D721Med (cell line): ENCODE results near the gene ANTXRL.
"Not testable (repeated sequence)": the region's sequence is repeated elsewhere in the genome, so short reads cannot be mapped to it uniquely, and the experiment has no call there.

Experiments used
- DNase-seq: peaks from one replicate; pipeline ENCODE4 v3.0.0; 2011; ENCODE audit warnings: low spot score; ENCODE audit not compliant: insufficient read length
- FAIRE-seq: peaks from 2 replicates; lab custom pipeline; 2011; peaks lifted over from hg19 to GRCh38; lab: Jason Lieb, UNC
- TF ChIP-seq, protein P1 (sequence below): IDR thresholded peaks from 2 replicates; pipeline ENCODE4 v1.5.1; 2012; ENCODE audit warnings: mild to moderate bottlenecking, control low read depth; ENCODE audit not compliant: insufficient read depth; ENCODE audit errors: missing control alignments

The ANTXRL gene

GRCh38 chr10:46301721-46302479, 15.1 kb downstream of the ANTXRL start:
- DNase-seq: no peak
- TF ChIP-seq, protein P1, sequence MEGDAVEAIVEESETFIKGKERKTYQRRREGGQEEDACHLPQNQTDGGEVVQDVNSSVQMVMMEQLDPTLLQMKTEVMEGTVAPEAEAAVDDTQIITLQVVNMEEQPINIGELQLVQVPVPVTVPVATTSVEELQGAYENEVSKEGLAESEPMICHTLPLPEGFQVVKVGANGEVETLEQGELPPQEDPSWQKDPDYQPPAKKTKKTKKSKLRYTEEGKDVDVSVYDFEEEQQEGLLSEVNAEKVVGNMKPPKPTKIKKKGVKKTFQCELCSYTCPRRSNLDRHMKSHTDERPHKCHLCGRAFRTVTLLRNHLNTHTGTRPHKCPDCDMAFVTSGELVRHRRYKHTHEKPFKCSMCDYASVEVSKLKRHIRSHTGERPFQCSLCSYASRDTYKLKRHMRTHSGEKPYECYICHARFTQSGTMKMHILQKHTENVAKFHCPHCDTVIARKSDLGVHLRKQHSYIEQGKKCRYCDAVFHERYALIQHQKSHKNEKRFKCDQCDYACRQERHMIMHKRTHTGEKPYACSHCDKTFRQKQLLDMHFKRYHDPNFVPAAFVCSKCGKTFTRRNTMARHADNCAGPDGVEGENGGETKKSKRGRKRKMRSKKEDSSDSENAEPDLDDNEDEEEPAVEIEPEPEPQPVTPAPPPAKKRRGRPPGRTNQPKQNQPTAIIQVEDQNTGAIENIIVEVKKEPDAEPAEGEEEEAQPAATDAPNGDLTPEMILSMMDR: no peak
- FAIRE-seq: no peak

DNA sequence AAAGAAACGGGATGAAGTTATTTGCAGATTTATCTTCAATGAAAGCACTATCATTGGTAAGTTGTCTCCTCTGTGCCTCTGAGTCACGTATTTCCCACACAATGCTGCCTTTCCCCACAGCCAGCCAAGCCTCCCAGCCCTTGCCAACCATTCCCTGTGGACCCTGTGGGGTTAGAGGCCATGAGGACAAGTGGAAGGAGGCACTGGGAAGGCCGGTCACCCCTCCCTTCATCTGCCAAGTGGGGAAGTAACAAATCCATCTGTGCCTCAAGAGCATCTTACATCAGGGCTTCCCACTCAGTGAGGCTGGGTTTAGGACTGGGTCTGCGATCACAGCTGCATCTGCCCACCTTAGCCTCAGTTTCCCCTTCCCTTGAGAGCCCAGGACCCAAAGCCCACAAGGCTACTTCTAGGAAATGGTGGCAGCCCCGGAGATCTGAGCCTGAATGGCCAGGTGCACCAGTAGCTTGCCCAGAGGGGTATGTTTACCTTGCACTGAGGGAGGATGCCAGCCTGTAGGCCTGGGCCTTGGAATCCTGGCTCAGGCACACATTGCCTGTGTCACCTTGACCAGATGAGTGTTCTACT, 16.1 kb downstream of the ANTXRL start:
- DNase-seq, FAIRE-seq: not testable (repeated sequence)

DNA sequence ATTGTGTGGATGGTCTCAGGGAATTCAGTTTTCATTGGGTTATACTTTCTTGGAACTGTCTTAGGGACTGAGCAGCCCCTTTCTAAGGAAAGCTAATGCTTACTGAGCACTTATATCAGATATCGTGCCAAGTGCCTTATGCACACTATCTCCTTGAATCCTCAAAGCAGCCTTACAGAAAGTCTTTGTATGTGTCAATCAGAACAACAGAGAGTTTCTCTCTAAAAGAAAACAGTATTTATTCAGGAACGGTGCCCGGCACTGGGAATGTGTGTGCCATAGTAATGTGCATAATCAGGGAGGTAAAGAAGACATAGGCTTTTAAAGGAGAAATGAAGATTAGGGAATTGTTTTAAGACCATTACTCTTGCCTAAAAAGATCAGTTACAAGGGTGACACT, 17.3 kb downstream of the ANTXRL start:
- FAIRE-seq (no peak), DNase-seq (no peak)
- TF ChIP-seq, protein P1: no peak

GRCh38 chr10:46304671-46305070, 17.9 kb downstream of the ANTXRL start:
- not testable (repeated sequence) for DNase-seq, FAIRE-seq

DNA sequence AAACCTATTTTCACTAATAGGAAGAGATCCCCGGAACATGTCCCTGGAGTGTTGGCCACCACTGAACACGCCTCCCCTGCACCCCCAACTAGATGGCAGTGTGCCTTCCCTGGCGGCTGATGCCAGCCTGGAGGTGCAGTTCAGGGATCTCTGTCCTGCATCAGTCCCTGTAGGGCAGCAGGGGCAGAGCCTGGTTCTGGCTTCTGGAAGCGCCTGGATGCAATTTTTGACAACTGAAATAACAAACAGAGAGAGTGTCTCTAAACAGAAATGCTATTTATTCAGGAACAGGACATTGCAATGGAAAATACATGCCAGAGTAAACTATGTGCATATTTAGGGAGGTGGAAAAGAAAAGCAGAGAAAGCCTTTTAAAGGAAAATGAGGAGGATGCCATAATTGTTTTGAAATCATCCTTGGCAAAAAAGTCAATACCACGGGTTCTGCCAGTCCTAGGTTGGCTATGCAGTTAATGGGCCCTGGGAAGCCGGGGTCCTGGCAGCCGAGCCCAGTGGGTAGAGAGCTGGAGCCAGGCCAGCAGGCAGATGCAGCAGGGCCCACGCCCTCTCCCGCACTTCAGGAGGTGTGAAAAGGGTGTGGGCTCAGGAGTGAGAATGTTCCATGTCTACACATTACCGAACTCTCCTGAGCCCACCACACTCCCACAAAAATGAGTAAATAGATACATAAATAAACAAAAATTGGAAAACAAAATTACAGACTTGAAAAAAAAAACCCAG, 18.5 kb downstream of the ANTXRL start:
- no peak for FAIRE-seq

GRCh38 chr10:46305986-46306385, 19.2 kb downstream of the ANTXRL start:
- FAIRE-seq (no peak), DNase-seq (no peak)
- TF ChIP-seq, protein P1: no peak

More for the DNA sequence above, 18.5 kb downstream of the ANTXRL start:
- no peak for DNase-seq
- TF ChIP-seq, protein P1: no peak

- TF ChIP-seq, protein P1: no peak
- FAIRE-seq (no peak), DNase-seq (no peak)
These were observed 19.9 kb downstream of the ANTXRL start for GRCh38 chr10:46306516-46307184.
